Endothelial cell of umbilical vein (primary cell): ENCODE measurements around the gene CNOT6L. TPM values are rescaled to one million over a fixed set of nuclear protein-coding genes. Genes with fewer than 3 reads are reported as not detected.

ENCODE experiments used
- BruUV-seq: library from RNA; stranded (reverse); fragments of 400-500 nt; replicated peaks from 2 replicates; lab custom pipeline; 2021; lab: Mats Ljungman, UMichigan
- CTCF ChIA-PET: fragments of 300-600, 350-600 bp; sonication (Branson Sonifier 250); formaldehyde crosslinking; loops from one replicate; lab custom pipeline; 2021; ENCODE audit warnings: antibody characterized with exemption, inconsistent platforms; lab: Charles Lee
- POLR2A ChIA-PET: fragments of 300-600, 350-600 bp; sonication (Branson Sonifier 250); formaldehyde crosslinking; loops from one replicate; lab custom pipeline; 2021; ENCODE audit warnings: antibody characterized with exemption, inconsistent platforms; lab: Charles Lee
- DNase-seq: peaks from one replicate; pipeline ENCODE4 v3.0.0-alpha.2; 2011; ENCODE audit warnings: low read depth, low spot score
- FAIRE-seq: peaks from 2 replicates; lab custom pipeline; 2011; peaks lifted over from hg19 to GRCh38; lab: Jason Lieb, UNC
- H2AFZ ChIP-seq: 2 replicates; pipeline ENCODE4 v1.6.0; 2012; ENCODE audit warnings: low read depth, low read length, control low read depth, inconsistent platforms
- H3K27ac ChIP-seq: 2 replicates; pipeline ENCODE4 v1.5.1; 2011; ENCODE audit warnings: low read depth, mild to moderate bottlenecking, control low read depth, low read length, moderate library complexity; ENCODE audit not compliant: insufficient read depth
- H3K27me3 ChIP-seq, 2 experiments: 2 replicates each; pipeline versions ENCODE4 v1.6.0 to v1.6.1; 2011; ENCODE audit warnings: low read length in 2 of 2, mixed read lengths in 1 of 2; ENCODE audit not compliant: control insufficient read depth in 2 of 2, insufficient read depth in 2 of 2
- H3K36me3 ChIP-seq, 2 experiments: 2 replicates in 1 of 2; 3 replicates in 1 of 2; pipeline ENCODE4 v1.5.1; 2011; ENCODE audit warnings: low read length in 2 of 2, mild to moderate bottlenecking in 1 of 2, moderate library complexity in 1 of 2; ENCODE audit not compliant: control insufficient read depth in 2 of 2, insufficient read depth in 2 of 2; ENCODE audit errors: extremely low read depth in 1 of 2
- H3K4me1 ChIP-seq: 3 replicates; pipeline ENCODE4 v1.5.1; 2011; ENCODE audit warnings: mild to moderate bottlenecking, low read length; ENCODE audit not compliant: control insufficient read depth, insufficient read depth; ENCODE audit errors: extremely low read depth
- H3K4me2 ChIP-seq: 2 replicates; pipeline ENCODE4 v1.6.1; 2011; ENCODE audit warnings: low read length, control low read depth, mixed read lengths; ENCODE audit not compliant: insufficient read depth
- H3K4me3 ChIP-seq, 3 experiments: fragments of 200-600 bp in 1 of 3; sonication (generic), shearing (Covaris generic) in 1 of 3; replicated peaks in 1 of 3; 2 replicates each; pipeline ENCODE4 v1.5.1; 2011 to 2016; ENCODE audit warnings: control low read depth in 3 of 3, low read length in 3 of 3, mild to moderate bottlenecking in 2 of 3, inconsistent platforms in 1 of 3, low read depth in 1 of 3, moderate library complexity in 1 of 3; ENCODE audit not compliant: insufficient read depth in 1 of 3
- H3K79me2 ChIP-seq: 2 replicates; pipeline ENCODE4 v1.6.0; 2012; ENCODE audit warnings: low read length, inconsistent platforms; ENCODE audit not compliant: control insufficient read depth, insufficient read depth
- H3K9ac ChIP-seq: replicated peaks from 2 replicates; pipeline ENCODE3; 2011; ENCODE audit warnings: low read length, control low read depth; ENCODE audit not compliant: insufficient read depth; ENCODE audit errors: extremely low read depth
- H3K9me1 ChIP-seq: replicated peaks from 3 replicates; pipeline ENCODE4 v1.6.0; 2011; ENCODE audit warnings: mild to moderate bottlenecking, low read length; ENCODE audit not compliant: control insufficient read depth, insufficient read depth; ENCODE audit errors: extremely low read depth
- H3K9me3 ChIP-seq: replicated peaks from 2 replicates; pipeline ENCODE4 v1.5.1; 2012; ENCODE audit warnings: low read length, inconsistent platforms; ENCODE audit not compliant: control insufficient read depth, insufficient read depth
- H4K20me1 ChIP-seq: replicated peaks from 2 replicates; pipeline ENCODE3; 2011; ENCODE audit warnings: mild to moderate bottlenecking, low read length; ENCODE audit not compliant: control insufficient read depth, insufficient read depth; ENCODE audit errors: extremely low read depth
- EZH2 ChIP-seq: IDR thresholded peaks from 2 replicates; pipeline ENCODE4 v1.6.1; 2012; ENCODE audit warnings: borderline replicate concordance, low read depth, mild to moderate bottlenecking, moderate library complexity, low read length, inconsistent platforms; ENCODE audit not compliant: severe bottlenecking
- FOS ChIP-seq: IDR thresholded peaks from 2 replicates; pipeline ENCODE4 v1.6.1; 2011; ENCODE audit warnings: mild to moderate bottlenecking, low read length, moderate library complexity, borderline replicate concordance; ENCODE audit not compliant: insufficient read depth
- GATA2 ChIP-seq: IDR thresholded peaks from 2 replicates; pipeline ENCODE4 v1.7.0; 2011; ENCODE audit warnings: low read depth, mild to moderate bottlenecking, moderate library complexity, mixed read lengths, low read length; ENCODE audit not compliant: insufficient read length, insufficient read depth
- JUN ChIP-seq: IDR thresholded peaks from 2 replicates; pipeline ENCODE4 v1.6.1; 2011; ENCODE audit warnings: borderline replicate concordance, low read depth; ENCODE audit not compliant: insufficient read length, insufficient read depth
- MYC ChIP-seq: IDR thresholded peaks from one replicate; pipeline ENCODE4 v1.6.1; 2011; ENCODE audit warnings: mild to moderate bottlenecking, low read depth, low read length
- POLR2A ChIP-seq: IDR thresholded peaks from 2 replicates; pipeline ENCODE4 v1.6.1; 2012; ENCODE audit warnings: low read depth, mild to moderate bottlenecking, control low read depth, low read length
- POLR2AphosphoS5 ChIP-seq: IDR thresholded peaks from 2 replicates; pipeline ENCODE4 v1.6.1; 2012; ENCODE audit warnings: low read depth, mild to moderate bottlenecking, control low read depth, low read length, moderate library complexity; ENCODE audit not compliant: insufficient read depth
- dilution Hi-C: fragments of 300-500 bp; cut with MboI; formaldehyde crosslinking; loops from one replicate; pipeline ENCODE4 v1.15.0; 2019; ENCODE audit warnings: low sequenced_read_pairs; ENCODE audit not compliant: extremely low pct_ligation_motif_present
- intact Hi-C: fragments of 100-400 bp; cut with micrococcal nuclease; formaldehyde crosslinking; loops from one replicate; pipeline ENCODE4 v1.10.0; 2022
- polyA plus RNA-seq, 4 experiments: library from polyadenylated mRNA; depleted of rRNA in 3 of 4; stranded (reverse) in 3 of 4; unstranded in 1 of 4; fragments of >200 nt; gene quantifications; 2 replicates each; pipeline versions ENCODE4 v1.2.1 to v1.2.3, GENCODE V29; 2011 to 2012; ENCODE audit warnings: missing spikeins in 1 of 4
- total RNA-seq: library from RNA; stranded (reverse); gene quantifications from 2 replicates; pipeline ENCODE4 v1.2.3, GENCODE V29; 2021
- TF ChIP-seq, protein P1 (sequence below), 2 donors: IDR thresholded peaks; 1 replicate in 1 of 2; 2 replicates in 1 of 2; pipeline ENCODE4 v1.5.1; 2011; ENCODE audit warnings: low read length in 2 of 2, mild to moderate bottlenecking in 2 of 2, moderate library complexity in 2 of 2, control low read depth in 1 of 2, inconsistent platforms in 1 of 2, low read depth in 1 of 2; ENCODE audit not compliant: insufficient read depth in 1 of 2; ENCODE audit errors: extremely low read depth in 1 of 2
- TF ChIP-seq, protein P2 (sequence below): IDR thresholded peaks from 2 replicates; pipeline ENCODE4 v1.6.1; 2011; ENCODE audit not compliant: insufficient read depth, insufficient read length

CNOT6L gene
- total and polyA plus RNA-seq, 2 donors (not counting 3 experiments of a cell fraction or from before 2014, with no cell fraction given) = 8.5 to 60.7 TPM

DNA sequence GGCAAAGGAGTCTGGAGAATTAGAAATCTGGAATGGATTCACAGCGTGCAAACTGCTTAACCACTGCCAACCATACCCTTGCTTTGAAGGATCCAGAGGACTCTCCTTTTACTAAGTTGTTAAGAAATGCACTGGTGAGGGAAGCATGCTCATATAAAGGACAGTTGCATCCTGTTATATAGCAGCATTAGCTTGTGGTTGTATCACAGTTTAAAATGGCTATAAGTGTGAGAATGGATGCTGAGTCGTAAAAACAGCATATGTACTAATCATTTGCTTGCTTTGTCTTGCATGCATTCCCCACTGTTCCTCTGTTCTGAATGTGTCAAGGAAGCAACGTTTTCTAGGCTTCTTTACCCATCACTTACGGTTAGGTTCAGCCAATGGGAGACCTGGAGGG is 112.5 kb downstream of the CNOT6L start:
- no peak overlapping the region for H2AFZ ChIP-seq
- H3K27ac ChIP-seq = no peak overlapping the region
- H3K9ac ChIP-seq = no peak overlapping the region
- ChIA-PET POLR2A (no interaction called here), CTCF (no interaction called here)
- H3K79me2 ChIP-seq = no peaks in the 10 kb centered on the region
- no peaks in the 10 kb centered on the region for H3K27me3 ChIP-seq
- BruUV-seq = no TSS peak
- no peaks in the 10 kb centered on the region for H4K20me1 ChIP-seq
- H3K4me2 ChIP-seq = no peak overlapping the region
- dilution Hi-C loops = no loop called here
- H3K4me3 ChIP-seq = no peak overlapping the region
- DNase-seq (no peak), FAIRE-seq (no peak)
- intact Hi-C loops = no loop called here
- TF ChIP-seq EZH2 (no peak), JUN (no peak), POLR2AphosphoS5 (no peak), FOS (no peak), MYC (no peak), POLR2A (no peak), GATA2 (no peak)
- TF ChIP-seq, protein P1, sequence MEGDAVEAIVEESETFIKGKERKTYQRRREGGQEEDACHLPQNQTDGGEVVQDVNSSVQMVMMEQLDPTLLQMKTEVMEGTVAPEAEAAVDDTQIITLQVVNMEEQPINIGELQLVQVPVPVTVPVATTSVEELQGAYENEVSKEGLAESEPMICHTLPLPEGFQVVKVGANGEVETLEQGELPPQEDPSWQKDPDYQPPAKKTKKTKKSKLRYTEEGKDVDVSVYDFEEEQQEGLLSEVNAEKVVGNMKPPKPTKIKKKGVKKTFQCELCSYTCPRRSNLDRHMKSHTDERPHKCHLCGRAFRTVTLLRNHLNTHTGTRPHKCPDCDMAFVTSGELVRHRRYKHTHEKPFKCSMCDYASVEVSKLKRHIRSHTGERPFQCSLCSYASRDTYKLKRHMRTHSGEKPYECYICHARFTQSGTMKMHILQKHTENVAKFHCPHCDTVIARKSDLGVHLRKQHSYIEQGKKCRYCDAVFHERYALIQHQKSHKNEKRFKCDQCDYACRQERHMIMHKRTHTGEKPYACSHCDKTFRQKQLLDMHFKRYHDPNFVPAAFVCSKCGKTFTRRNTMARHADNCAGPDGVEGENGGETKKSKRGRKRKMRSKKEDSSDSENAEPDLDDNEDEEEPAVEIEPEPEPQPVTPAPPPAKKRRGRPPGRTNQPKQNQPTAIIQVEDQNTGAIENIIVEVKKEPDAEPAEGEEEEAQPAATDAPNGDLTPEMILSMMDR (IDR thresholded peaks at IDR 0.05; ENCODE audit: extremely low read depth in 1 of 2, insufficient read depth in 1 of 2, low read depth in 1 of 2, low read length in 2 of 2) = no peak
- TF ChIP-seq, protein P2, sequence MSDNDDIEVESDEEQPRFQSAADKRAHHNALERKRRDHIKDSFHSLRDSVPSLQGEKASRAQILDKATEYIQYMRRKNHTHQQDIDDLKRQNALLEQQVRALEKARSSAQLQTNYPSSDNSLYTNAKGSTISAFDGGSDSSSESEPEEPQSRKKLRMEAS = no peak
- no peaks in the 10 kb centered on the region for H3K4me1 ChIP-seq
- no peaks in the 10 kb centered on the region for H3K9me1 ChIP-seq
- H3K36me3 ChIP-seq = no peaks in the 10 kb centered on the region
- no peaks in the 10 kb centered on the region for H3K9me3 ChIP-seq
